HG03342 (cell line): ENCODE data around the gene IL10.

Experiments used
- ATAC-seq: cut with Tn5 transposase; IDR thresholded peaks from one replicate; pipeline ENCODE4 v1.9.1; 2021; ENCODE audit warnings: mild to moderate bottlenecking, moderate library complexity; ENCODE audit not compliant: unreplicated experiment

The IL10 gene

GRCh38 chr1:206737729-206738201 is 34.5 kb downstream of the IL10 start:
- ATAC-seq = no peak

DNA sequence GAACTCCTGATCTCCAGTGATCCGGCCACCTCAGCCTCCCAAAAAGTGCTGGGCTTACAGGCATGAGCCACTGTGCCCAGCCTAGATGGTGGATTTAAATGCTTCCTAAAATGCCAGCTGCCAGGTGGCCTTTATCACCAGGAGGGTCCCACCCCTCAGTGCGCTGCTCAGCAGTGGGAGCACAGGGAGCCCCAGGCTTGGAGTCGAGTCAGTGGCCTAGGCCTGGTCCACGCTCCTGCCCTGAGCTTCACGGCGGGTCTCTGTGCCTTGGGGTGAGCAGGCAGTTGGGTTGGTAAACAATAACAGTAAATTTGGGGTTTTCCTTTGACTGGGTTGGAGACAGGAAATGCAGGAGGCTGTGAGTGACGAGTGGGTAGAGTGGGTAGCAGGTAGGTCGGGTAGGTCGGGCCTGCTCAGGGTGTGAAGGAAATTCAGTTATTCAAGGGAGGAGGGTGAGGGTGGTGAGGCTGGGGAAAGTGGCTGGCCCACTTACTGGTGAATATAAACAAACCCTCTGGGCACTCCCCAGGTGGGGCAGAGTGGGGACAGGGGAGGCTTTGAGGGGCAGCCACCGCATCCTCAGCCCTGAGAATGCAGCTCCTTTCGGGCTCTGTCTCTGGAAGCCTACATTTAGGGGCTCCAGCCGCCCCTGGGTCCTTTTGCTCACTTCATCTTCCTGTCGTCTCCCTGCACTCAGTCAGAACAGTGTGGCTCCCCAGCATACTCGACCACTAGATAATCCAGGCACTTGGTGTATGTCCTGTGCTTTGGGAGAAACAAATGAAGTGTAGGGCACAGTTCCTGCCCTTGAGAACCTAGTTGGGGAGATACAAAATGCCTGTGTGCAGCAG is 35.2 kb downstream of the IL10 start:
- ATAC-seq = no peak

DNA sequence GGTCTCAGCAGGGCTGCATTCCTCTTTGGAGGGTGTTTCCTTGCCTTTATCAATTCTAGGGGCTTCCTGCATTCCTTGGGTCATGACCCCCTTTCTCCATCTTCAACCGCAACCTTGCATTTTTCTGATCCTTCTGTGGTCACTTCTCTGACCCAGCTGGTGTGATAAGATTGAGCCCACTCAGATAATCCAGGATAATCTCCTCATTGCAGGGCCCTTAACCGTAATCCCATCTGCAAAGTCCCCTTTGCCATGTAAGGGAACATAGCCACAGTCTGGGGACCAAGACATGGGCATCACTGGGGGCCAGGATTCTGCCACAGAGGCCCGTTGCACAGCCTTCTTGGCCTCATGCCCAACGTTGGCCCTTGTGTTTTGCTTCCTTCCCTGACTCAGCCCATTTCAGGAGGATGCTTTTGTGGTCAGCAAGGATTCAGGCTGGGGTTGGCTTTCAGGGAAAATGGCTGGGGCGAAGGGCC is 36.7 kb downstream of the IL10 start:
- no peak for ATAC-seq

DNA sequence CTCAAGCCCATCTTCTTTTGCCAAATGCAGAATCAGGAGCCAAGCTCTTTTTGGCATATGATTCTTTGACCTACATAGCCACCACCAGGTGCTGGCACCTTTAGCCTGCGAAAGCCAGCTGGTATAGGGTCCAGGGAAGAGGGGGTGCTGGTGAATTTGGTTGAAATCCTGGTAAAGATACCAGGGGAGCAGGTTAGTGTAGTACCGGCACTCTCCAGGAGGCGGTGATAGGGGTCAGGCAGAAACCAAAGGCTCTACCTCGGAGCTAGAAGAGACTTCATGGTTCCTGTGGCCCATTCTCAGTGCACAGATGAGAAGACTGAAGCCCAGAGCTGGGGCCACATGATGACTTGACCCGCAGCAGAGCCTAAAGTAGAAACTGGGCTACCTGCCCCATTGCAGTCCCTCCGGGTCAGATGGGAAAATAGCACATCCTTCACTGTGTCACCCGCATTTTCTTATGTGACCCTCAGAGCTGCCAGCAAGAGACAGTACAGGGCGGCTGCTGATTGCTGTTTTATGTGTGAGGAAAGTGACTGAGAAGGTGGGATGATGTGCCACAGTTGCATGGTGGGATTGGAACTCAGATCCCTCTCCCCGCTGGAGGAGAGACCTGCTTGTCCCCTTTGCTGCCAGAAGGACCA is 37.7 kb downstream of the IL10 start:
- no peak for ATAC-seq

DNA sequence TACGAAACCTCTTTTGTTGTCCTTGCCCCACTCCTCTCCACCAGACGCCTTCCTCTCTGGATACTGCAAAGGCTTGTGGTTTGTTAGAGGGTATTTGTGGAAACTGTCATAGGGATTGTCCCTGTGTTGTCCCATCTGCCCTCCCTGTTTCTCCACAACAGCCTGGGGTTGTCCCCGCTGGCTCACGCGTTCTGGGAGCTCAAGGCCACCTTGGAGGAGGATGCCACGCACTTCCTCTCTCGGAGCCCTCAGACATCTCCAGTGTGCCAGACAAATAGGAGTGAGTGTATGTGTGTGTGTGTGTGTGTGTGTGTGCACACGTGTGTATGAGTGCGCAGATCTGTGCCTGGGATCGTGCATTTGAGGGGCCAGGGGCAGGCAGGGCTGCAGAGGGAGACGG is 39.3 kb downstream of the IL10 start:
- no peak for ATAC-seq

DNA sequence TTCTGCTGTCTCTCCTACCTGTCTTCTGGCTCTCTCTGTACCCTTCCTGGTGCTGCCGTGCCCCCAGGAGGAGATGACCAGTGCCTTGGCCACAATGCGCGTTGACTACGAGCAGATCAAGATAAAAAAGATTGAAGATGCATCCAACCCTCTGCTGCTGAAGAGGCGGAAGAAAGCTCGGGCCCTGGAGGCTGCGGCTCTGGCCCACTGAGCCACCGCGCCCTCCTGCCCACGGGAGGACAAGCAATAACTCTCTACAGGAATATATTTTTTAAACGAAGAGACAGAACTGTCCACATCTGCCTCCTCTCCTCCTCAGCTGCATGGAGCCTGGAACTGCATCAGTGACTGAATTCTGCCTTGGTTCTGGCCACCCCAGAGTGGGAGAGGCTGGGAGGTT is 39.8 kb downstream of the IL10 start:
- no peak for ATAC-seq

- ATAC-seq = no peak
Measured at GRCh38 chr1:206729507-206729906, 42.8 kb downstream of the IL10 start.

GRCh38 chr1:206729050-206729449 is 43.2 kb downstream of the IL10 start:
- ATAC-seq = no peak

DNA sequence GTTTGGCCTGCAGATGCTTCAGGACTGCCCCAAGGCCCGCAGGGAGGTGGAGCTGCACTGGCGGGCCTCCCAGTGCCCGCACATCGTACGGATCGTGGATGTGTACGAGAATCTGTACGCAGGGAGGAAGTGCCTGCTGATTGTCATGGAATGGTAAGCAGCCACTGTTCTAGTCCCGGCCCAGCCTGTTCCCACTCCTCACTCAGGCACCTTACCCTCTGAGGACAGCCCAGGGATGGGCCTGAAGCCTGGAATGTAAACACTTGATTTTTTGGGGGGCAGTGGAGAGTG is 43.7 kb downstream of the IL10 start:
- no peak for ATAC-seq

DNA sequence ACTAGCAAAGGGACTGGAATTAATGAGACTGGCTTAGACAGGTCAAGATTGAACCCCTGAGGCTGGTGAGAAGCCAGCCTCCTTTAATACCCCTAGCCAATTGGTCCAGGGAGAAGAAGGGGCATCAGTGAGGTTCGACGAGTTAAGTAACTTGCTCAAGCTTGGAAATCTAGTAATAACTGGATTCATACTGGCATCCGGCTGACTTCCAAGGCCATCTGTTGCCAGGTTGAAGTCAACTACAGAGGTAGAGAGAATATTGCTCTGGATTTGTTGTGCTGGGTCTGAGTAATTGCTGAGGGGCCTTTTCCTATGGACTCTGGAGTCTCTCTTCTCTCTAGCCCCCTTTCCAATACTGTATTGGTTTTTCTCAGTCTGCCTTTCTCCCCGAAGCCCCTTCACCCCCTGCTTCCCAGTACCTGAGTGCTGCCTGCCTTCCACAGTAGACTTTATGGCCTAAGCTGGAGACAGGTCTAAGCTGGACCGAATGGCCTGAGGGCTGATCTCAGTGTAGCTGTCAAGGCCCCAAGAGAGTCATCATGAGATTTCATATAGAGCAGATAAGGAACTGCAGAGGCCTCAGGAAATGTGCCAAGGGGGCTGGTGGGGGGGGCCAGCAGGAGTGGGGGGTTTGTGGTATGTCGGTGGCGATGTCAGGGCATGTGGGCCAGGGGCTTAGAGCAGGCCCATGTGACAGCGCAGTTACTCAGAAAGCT is 44.2 kb downstream of the IL10 start:
- no peak for ATAC-seq

- no peak for ATAC-seq
Measured at GRCh38 chr1:206725109-206725963, 47.0 kb downstream of the IL10 start.

GRCh38 chr1:206723805-206724472 is 48.4 kb downstream of the IL10 start:
- no peak for ATAC-seq

DNA sequence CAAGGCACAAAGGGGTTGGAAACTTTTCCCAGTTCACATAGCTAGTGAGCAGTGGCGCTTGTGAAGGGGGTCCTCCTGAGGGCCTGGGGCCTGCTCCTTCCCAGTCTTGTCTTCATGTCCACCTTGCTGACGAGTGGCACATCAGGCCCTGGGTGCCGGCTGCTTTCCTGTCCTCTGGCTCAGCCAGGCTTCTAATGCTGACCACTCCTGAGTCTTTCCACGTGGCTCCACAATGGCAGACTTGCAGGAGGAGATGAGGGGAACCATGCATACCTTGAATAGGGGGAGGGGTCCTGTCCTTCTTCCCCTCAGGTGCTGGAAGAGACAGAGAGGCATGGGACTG is 48.9 kb downstream of the IL10 start:
- no peak for ATAC-seq

GRCh38 chr1:206722751-206723461 is 49.4 kb downstream of the IL10 start:
- no peak for ATAC-seq

- no peak for ATAC-seq
Measured at GRCh38 chr1:206721454-206721853, 50.8 kb downstream of the IL10 start.

DNA sequence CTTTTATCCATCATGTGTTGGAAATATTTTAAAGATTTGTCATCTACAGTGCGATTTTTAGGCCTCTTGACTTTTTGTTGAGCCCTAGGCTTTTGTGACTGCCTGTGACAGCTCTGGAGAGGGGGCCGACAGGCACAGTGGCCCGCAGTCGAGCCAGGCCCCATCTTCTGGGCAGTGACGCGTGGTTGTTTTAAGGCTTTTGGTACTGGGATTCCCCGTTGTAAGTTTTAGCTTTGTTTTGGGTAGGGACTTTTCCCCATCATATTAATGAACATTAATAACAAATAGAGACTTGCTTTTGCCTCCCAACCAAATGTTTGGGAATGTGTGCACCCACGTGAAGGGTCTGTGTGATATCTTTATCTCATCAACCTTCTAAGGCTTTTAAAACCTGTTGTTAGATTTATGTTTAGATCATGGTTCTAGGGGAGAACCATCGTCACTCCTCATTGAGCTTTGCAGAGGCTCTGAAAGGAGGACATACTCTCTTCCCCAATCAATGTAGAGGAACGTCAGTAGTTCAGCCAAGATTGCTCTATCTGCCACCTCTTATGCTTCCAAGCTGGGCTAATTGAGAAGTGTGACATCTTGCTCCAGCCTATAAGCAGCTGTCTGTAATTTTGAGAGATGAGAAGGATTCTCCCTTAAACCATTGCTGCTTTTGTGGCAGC is 53.0 kb downstream of the IL10 start:
- ATAC-seq = peak; percentile 35

GRCh38 chr1:206717674-206717989 is 54.7 kb downstream of the IL10 start:
- no peak for ATAC-seq
